GM21526 (cell line): ENCODE data around the gene CNNM2.
"Not testable (repeated sequence)": the region's sequence is repeated elsewhere in the genome, so short reads cannot be mapped to it uniquely, and the experiment has no call there.

Experiments used
- ATAC-seq: cut with Tn5 transposase; IDR thresholded peaks from one replicate; pipeline ENCODE4 v1.9.1; 2021; ENCODE audit warnings: moderate library complexity; ENCODE audit not compliant: unreplicated experiment, low FRiP score

CNNM2 gene

GRCh38 chr10:103021900-103022293, 103.8 kb downstream of the CNNM2 start:
- no peak for ATAC-seq

- ATAC-seq: no peak
Observed at GRCh38 chr10:103025696-103026095, 107.6 kb downstream of the CNNM2 start.

- ATAC-seq: no peak
Observed at GRCh38 chr10:103038570-103038969, 120.5 kb downstream of the CNNM2 start.

- ATAC-seq: no peak
Observed at GRCh38 chr10:103040418-103040817, 122.3 kb downstream of the CNNM2 start.

GRCh38 chr10:103041391-103041790, 123.3 kb downstream of the CNNM2 start:
- ATAC-seq: no peak

GRCh38 chr10:103042129-103042528, 124.0 kb downstream of the CNNM2 start:
- no peak for ATAC-seq

GRCh38 chr10:103042908-103043307, 124.8 kb downstream of the CNNM2 start:
- ATAC-seq: no peak

- ATAC-seq: no peak
Observed at GRCh38 chr10:103044942-103045489, 126.9 kb downstream of the CNNM2 start.

GRCh38 chr10:103045961-103046360, 127.9 kb downstream of the CNNM2 start:
- ATAC-seq: no peak

- no peak for ATAC-seq
Observed at GRCh38 chr10:103047381-103047780, 129.3 kb downstream of the CNNM2 start.

- no peak for ATAC-seq
Observed at GRCh38 chr10:103049237-103049636, 131.1 kb downstream of the CNNM2 start.

- ATAC-seq: peak; percentile 82
Observed at GRCh38 chr10:103053659-103054581, 135.8 kb downstream of the CNNM2 start.

GRCh38 chr10:103054621-103055020, 136.5 kb downstream of the CNNM2 start:
- no peak for ATAC-seq

GRCh38 chr10:103055105-103055504, 137.0 kb downstream of the CNNM2 start:
- ATAC-seq: no peak

- ATAC-seq: no peak
Observed at GRCh38 chr10:103058034-103058433, 139.9 kb downstream of the CNNM2 start.

GRCh38 chr10:103060575-103060974, 142.5 kb downstream of the CNNM2 start:
- no peak for ATAC-seq

GRCh38 chr10:103062854-103063590, 144.9 kb downstream of the CNNM2 start:
- no peak for ATAC-seq

- ATAC-seq: no peak
Observed at GRCh38 chr10:103064956-103065355, 146.9 kb downstream of the CNNM2 start.

GRCh38 chr10:103066141-103067098, 148.3 kb downstream of the CNNM2 start:
- ATAC-seq: no peak

- not testable (repeated sequence) for ATAC-seq
Observed at GRCh38 chr10:103067099-103067477, 149.0 kb downstream of the CNNM2 start.
